Epidermal melanocyte (primary cell): ENCODE data around the gene DLG2.
"Not testable (repeated sequence)": the region's sequence is repeated elsewhere in the genome, so short reads cannot be mapped to it uniquely, and the experiment has no call there.

Experiments used
- DNase-seq: peaks from one replicate; pipeline ENCODE4 v3.0.0; 2011; ENCODE audit warnings: low spot score; ENCODE audit not compliant: insufficient read length

DLG2 gene

GRCh38 chr11:84398017-84398626 is 1229.0 kb downstream of the DLG2 start:
- DNase-seq, result no peak

GRCh38 chr11:84396521-84396920 is 1230.6 kb downstream of the DLG2 start:
- DNase-seq, result no peak

GRCh38 chr11:84390441-84391078 is 1236.6 kb downstream of the DLG2 start:
- no peak for DNase-seq

- no peak for DNase-seq
These were observed 1237.4 kb downstream of the DLG2 start for GRCh38 chr11:84389696-84390095.

GRCh38 chr11:84384731-84385130 is 1242.4 kb downstream of the DLG2 start:
- no peak for DNase-seq

GRCh38 chr11:84383576-84383975 is 1243.6 kb downstream of the DLG2 start:
- DNase-seq, result no peak

GRCh38 chr11:84381666-84382065 is 1245.5 kb downstream of the DLG2 start:
- no peak for DNase-seq

GRCh38 chr11:84372381-84372950 is 1254.7 kb downstream of the DLG2 start:
- no peak for DNase-seq

GRCh38 chr11:84358034-84358433 is 1269.1 kb downstream of the DLG2 start:
- no peak for DNase-seq

- DNase-seq, result no peak
These were observed 1271.2 kb downstream of the DLG2 start for GRCh38 chr11:84355911-84356310.

- no peak for DNase-seq
These were observed 1281.5 kb downstream of the DLG2 start for GRCh38 chr11:84345597-84345996.

GRCh38 chr11:84345027-84345426 is 1282.1 kb downstream of the DLG2 start:
- DNase-seq, result no peak

- no peak for DNase-seq
These were observed 1287.3 kb downstream of the DLG2 start for GRCh38 chr11:84339796-84340195.

GRCh38 chr11:84333221-84333620 is 1293.9 kb downstream of the DLG2 start:
- no peak for DNase-seq

- DNase-seq, result no peak
These were observed 1304.9 kb downstream of the DLG2 start for GRCh38 chr11:84322211-84322610.

GRCh38 chr11:84319863-84320262 is 1307.3 kb downstream of the DLG2 start:
- DNase-seq, result no peak

- DNase-seq, result no peak
These were observed 1310.1 kb downstream of the DLG2 start for GRCh38 chr11:84316866-84317555.

GRCh38 chr11:84313830-84314359 is 1313.2 kb downstream of the DLG2 start:
- no peak for DNase-seq

GRCh38 chr11:84310268-84310667 is 1316.9 kb downstream of the DLG2 start:
- DNase-seq, result no peak

- not testable (repeated sequence) for DNase-seq
These were observed 1318.7 kb downstream of the DLG2 start for GRCh38 chr11:84308491-84308890.

- DNase-seq, result no peak
These were observed 1327.1 kb downstream of the DLG2 start for GRCh38 chr11:84300092-84300491.

- no peak for DNase-seq
These were observed 1329.6 kb downstream of the DLG2 start for GRCh38 chr11:84297570-84297969.
